SK-N-MC (cell line): ENCODE results near the gene MFSD2B.

Experiments used
- EZH2 ChIP-seq: fragments of 200-600 bp; sonication (generic); IDR thresholded peaks from one replicate; pipeline ENCODE4 v1.6.1; 2017; ENCODE audit warnings: antibody characterized with exemption
- POLR2AphosphoS5 ChIP-seq: IDR thresholded peaks from 2 replicates; pipeline ENCODE4 v1.6.1; 2012; ENCODE audit warnings: mild to moderate bottlenecking, low read depth, low read length, borderline replicate concordance

GRCh38 chr2:23993736-23994269 is 16.1 kb upstream of the MFSD2B start:
- no peak for TF ChIP-seq EZH2
- TF ChIP-seq POLR2AphosphoS5: no peak
